Gastrocnemius medialis (tissue), 4 donors: Measurements from ENCODE around the gene PRKG1.

Experiments used
- CTCF ChIP-seq, 5 experiments: fragments of 450-650 bp in 3 of 5; fragments of 200-600 bp in 2 of 5; sonication (generic) in 2 of 5; IDR thresholded peaks in 4 of 5; conservative IDR thresholded peaks in 1 of 5; 1 replicate in 4 of 5; 2 replicates in 1 of 5; pipeline ENCODE4 v1.5.1; 2016 to 2019; ENCODE audit warnings: antibody characterized with exemption in 5 of 5, mild to moderate bottlenecking in 3 of 5, moderate library complexity in 3 of 5
- POLR2A ChIP-seq, 2 donors: fragments of 450-650 bp; IDR thresholded peaks; one replicate each; pipeline ENCODE4 v1.6.1; 2017; ENCODE audit warnings: antibody characterized with exemption in 2 of 2, mild to moderate bottlenecking in 2 of 2, moderate library complexity in 2 of 2

- no peak for TF ChIP-seq CTCF (IDR thresholded peaks at IDR 0.05 in 4 of 5, conservative IDR thresholded peaks at IDR 0.05 in 1 of 5)
- no peak for TF ChIP-seq POLR2A (IDR thresholded peaks at IDR 0.05)
These were observed 668.9 kb downstream of the PRKG1 start for GRCh38 chr10:51743146-51743545.
